HG03039 (cell line): ENCODE results near the gene ERF.

ENCODE experiments used
- ATAC-seq: cut with Tn5 transposase; IDR thresholded peaks from one replicate; pipeline ENCODE4 v1.9.1; 2021; ENCODE audit warnings: mild to moderate bottlenecking, moderate library complexity; ENCODE audit not compliant: unreplicated experiment

ERF gene

DNA sequence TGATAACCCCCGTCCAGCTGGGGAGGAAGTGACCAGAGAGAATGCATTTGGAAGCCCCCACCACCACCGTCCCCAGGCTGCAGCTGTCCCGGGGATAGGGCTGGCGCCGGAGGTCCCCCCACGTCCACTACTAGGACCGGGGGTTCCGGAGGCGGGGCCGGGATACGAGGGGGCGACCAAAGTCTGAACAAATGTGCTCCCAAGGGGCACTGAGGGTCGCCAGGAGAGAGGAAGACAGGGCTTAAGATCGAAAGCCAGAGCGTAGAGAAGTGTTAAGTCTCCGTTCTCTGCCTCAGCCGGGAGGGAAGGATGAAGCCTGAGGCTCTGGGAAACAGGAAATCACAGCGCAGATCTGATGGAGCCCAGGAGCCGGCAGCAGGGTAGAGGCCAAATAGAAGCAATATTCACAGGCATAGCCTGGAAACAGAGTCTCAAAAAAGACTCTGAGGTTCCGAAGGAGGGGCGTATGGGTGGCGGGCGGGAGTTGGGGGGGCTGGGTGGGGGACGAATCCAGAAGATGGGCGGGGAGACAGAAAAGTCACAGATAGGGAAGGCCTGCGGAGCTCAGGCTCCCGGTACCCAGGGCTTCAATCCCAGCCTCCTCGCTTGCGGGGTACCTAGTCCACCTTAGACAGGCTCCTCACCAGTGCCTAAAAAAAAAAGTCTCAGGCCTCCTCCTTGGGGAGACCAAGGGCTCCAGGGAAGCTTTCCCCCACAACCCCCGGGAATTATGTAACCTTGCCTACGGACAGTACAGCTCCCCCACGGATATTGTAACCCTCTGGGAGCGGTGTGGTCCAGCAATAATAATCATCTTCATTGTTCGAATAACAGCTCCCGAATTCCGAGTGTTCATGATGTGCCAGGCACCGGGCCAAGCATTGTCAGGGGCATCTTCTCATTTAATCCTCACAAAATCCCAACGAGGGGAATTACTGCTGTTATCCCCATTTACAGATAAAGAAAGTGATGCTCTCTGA is 1.1 kb upstream of the ERF start:
- no peak for ATAC-seq

DNA sequence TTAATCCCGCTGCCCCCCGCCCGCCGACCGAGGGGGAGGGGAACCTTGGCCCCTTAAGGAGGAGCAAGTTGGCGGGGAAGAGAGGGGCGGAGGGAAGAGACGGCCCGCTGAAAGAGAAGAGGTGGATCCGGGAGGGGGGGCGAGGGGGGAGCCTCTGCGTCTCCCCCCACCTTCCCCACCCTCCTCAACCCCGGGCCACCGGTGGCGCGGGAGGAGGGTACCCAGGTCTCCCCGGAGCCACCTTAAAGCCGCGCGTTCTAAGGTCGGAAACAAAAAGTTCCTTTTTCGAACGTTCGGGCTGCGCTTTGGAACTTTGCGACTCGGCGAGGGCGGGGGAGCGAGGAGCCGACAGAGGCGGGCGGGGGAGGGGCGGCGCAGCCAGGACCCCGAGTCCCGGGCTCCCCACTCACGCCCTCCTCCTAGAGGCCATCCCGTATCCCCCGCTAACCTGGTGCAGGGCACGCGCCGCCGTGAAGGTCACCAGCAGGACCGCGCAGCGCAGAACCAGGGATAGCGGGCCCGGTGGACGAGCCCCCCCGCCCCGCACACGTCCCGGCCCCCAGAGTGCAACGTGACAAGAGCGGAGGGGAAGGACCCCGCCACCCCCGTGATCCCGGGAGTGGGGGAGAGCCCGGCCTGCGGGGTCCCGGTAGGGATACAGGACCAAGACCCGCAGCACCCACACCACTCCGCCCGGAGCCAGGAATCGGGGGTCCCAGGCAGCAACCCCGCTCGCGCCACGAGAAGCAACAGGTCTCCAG is 659 bp downstream of the ERF start:
- peak; percentile 13 for ATAC-seq

DNA sequence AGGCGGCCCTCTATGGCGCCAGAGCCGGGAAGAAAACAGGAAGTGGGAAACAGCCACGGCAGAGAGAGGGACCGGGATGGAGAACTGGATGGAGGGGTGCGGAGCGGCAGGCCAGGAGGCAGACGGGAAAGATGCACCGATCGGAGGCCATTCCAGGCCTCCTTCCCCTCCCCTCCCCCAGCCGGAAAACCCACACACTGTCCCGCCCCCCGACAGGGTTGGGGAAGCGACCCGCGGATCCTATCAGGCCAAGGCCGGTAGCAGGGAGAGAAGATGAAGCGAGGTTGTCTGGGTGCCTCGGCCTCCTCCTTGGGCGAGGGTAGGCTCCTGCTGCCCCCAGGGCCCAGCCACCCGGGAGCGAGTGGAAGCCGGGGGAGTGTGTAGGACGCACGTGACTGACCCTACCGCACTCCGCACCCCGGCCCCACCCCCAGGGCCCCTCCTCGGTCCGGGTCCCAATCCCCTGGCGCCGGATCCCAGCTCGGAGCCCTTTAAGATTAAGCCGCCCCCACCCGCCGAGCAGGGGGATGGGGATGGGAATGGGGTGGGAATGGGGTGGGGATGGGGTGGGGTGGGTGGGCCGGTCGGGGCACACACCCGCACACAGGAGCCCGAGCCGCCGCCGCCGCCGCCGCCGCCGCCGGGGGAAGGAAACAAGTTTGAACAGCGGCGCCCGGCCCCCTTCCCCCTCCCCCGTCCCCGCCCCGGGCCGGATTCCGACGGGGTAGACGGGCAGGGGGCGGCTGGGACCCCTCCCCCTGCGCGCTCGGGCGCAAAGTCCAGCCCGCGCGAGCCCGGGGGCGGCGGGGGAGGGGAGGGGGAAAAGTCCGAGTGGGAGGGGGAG is 1.5 kb downstream of the ERF start:
- ATAC-seq, result peak; percentile 4

DNA sequence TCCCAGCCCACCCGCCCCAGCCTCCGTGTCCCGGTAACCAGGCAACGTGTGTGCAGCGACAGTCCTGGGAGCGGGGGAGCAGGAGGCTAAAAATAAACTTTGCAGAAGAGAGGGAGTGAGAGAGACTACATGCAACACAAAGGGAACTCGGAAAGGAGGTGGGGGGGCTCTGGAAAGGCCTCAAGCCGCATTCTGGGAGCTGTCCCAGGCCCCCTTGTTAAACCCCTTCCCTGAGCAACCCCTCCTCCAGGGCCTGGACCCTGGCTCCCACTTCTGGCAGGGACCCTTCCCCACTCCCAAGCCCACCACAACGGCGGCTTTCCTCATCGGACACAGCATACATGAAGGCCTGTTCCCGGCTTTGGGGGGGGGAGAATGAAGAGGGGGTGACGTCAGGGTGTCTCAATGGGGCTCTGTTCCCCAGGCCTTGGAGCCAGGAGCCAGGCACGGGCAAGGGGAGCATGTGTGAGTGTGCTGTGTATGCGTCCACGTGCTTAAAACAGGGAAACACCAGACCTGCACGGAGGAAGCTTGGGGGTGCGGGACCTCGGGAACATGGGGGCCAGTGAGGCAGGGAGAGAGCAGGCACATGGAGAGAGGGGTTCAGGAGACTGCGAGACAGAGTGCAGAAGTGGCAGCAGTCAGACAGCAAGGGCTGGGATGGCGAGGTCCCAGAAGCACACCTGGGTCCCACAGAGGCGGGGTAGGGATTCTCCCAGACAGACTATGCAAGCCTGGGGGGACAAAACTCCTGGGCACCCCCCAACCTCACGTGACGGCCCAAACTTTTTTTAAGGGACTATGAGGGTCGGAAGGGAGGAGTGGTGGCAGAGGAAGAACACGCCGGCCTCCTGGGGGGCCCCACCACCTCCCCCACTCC is 2.3 kb downstream of the ERF start:
- ATAC-seq, result no peak

DNA sequence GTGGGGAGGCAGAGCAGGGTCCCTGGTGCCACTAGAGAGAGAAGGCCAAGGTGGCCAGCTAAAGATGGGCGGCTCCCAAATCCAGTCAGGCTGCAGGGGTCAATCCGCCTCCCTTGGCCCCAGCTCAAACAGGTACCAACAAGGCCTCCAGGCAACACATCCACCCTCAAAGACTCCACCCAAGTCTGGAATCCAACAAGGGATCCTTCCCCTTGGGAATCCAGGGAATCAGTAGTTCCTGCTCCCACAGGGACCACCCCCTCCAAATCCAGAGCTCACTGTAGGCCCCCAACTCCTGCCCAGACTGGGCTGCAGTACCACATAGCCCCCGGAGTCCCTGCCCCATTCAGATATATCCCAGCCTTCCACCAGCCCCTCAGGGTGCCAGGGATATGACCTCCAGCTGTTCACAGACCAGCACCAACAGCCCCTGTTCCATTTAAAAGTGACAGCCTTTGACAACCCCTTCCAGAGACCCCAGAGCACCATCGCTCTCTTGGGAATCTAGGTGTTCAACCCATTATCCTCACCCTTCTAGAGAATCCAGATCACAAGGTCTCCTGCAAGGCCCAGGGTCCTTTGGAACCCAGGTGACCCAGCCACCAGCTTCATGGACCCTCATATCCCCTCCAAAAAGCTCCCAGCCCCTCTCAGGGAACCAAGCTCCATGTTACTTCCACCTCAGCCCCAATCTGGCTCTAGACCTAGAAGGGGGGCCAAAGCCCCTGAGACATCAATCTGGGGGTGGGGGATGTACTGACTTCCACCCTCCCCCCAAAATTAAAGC is 3.2 kb downstream of the ERF start:
- ATAC-seq, result no peak

DNA sequence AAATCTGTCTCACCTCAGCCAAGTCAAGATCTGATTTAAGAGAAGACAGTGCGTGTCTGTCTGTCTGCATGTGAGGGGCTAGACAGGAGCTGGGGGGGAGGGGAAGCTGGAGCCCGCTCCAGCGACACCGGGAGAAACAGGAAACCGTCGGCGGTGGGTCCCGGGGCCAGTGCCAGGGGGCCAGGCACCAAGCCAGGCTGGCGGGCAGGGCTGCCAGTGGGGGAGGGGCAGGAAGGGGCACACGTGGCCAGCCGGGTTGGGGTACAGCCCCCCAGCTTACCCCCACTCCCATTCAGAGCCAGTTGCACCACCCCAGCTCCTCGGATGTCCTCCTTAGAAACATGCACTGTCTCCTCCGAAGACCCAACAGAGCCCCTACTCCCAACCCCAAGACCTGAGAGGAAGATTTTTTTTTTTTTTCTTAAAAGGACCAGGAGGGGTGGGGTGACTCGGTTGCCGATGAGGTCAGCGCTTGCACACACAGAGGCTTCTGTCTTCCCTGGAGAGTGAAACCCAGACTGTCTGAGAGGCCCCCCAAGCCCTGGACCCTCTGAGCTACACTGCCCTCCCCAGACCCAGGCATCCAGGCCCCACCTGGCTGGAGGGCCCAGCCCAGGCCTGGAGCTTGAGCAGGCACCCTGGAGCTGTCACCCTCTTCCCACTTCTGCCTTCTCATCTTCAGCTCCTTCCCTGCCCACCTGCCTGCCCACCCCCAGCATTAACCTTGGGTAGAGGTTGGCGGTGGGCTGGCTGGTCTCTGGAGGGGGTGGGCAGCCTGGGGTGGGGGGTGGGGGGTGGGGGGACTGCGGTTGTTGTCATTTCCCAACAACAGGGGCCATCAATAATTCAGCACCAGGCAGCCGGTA is 4.0 kb downstream of the ERF start:
- ATAC-seq, result no peak

DNA sequence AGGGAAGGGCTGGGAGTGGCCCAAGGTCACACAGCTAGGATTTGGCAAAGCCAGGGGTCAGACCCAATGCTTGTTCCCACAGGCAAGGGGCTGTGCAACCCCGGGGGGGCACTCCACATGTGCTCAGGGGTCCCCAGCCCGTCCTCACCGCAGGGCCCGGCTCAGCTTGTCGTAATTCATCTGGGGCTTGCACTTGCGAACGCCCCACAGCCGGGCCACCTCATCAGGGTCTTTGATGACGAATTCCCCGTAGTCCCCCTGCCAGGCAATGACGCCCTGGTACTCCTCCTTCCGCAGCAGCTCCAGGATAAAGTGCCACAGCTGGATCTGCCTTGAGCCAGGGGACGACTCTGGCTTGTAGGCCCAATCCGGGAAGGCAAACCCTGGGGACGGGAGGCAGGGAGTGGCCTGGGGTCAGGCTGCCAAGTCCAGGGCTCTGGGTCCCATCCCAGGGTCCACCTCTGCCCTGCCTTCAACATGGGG is 4.7 kb downstream of the ERF start:
- ATAC-seq, result no peak

DNA sequence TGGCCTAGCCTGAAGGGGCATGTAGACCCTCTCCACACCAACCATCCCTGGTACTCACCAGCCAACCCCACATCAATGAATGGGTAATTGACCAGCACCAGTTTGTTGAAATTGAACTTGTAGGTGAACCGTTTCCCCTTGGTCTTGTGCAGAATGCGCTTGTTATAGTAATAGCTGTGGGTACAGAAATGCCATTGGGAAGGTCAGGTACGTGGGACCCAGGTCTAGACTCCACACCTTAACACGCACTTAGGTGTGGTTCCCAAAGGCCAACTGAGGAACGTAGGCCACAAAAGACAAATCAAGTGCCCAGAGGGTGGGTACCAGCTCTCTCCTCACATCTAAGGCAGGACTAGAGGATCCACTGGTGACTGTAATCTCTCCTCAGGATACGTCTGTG is 5.2 kb downstream of the ERF start:
- ATAC-seq, result no peak

DNA sequence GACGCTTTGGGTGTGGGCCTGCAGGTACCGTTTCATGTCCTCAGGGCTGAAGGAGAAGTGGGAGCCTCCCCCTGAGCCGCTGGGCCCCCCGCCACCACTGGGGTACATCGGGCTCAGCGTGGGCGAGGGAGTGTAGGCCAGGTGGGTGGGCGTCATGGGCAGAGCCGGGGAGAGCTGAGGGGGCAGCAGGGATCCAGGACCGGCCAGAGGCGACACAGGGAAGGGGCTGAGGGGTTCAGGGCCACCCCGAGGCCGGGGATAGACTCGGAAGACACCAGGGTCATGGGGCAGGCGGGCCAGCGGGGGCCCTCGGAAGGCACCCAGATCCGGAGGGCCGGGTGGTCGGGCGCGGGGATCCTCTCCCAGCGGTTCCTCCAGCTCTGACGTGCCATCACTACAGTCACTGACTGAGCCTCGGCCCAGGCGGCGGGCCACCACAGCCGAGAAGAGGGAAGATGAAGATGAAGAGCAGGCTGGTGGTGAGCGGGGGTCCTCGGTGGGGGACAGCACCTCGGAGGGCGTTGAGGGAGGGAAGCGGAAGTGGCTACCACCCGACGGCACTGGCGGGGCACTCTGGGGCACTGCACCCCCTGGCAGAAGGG is 5.7 kb downstream of the ERF start:
- no peak for ATAC-seq

DNA sequence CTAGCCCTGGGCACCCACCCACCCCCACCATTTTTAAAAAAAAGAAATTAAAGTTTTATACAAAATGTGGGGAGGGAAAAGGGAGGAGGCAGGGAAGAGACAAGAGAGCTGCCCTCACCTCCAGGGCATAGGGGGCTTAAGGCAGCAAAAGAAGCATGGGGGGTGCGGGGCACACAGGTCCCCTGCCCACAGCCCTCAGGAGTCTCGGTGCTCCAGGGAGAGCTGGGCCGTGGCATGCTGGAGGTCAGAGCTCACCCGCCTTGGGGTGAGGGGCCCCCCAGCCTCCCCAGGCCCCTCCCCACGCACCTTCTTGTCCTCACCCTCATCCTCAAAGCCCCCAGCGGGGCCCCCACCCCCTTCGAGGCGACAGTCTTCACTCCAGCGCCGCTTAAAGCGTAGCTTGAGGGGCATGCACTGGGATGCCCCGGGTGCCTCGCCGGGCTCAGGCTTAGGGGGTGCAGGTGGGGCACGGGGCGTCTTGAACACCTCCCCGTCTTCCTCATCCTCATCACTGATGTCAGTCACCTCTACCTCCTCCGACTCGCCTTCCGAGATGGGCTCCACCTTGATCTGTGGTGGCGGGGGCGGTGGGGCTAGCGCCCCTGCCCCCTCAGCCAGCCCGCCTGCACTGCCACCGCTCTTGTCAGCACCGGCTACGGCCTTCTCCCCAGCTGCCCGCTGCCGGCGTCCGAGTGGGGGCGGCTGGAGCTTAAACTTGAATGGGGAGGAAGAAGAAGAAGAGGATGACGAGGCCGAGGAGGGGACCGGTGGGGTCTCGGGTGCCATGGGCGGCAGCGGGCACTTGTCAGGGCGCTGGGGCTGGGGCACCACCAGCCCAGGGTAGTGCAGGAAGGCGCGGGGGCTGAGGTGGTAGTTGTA is 6.4 kb downstream of the ERF start:
- no peak for ATAC-seq

DNA sequence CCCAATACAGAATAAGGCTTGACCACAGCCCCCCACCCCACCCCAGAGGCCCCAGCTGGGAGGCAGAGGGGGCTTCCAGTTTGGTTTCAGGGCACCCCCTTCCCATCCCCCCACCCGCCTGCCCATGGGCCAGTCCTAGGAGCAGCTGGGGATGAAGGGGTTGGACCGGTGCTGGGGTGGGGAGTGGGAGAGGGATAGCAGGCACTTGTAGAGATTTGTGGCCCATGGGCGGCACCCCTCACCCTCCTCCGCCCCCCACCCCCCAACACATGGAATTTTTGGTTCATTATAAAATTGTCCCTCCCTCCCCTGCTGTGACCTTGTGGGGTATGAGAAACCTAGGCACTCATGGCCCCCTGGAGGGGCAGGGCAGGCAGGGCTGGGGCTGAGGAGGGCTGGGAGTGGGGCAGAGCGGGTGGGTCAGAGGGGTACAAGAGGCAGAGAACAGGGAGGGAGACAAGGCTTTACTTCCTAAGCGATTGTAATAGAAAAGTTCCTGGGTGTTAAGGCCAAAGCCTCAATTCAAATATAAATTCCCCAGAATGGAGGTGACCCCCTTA is 7.2 kb downstream of the ERF start:
- ATAC-seq, result no peak

DNA sequence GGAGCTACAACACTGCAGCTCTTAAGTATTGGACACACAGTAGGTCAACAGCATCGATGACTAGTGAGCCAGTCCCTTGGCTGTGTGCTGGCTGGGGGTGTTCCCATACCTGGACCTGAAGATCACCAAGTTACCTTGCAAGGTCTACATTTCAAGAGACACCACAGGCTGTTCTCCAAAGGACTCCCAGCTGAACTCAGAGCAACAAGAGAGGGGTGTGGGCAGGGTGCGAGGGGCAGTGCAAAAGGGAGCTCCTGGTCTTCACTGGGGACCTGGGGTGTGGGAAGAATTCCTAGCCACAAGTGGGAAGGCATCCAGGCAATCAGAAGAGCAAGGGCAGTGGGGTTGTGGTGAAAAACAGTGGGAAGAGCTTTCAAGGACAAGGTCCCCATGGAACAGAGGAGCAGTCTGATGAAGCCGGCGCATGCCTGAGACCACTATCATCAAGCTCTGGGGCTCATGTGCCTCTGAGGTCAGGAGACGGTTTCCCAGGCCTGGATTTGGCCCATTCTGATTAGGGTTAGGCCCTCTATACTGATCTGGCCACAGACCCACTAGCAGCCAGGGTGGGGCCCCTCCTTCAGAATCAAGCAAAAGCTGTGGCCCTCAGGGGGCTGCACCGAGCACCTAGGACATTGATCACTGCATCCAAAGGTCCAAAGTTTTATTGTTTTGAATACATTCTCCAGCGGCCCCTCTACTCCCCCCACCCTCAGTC is 7.8 kb downstream of the ERF start:
- ATAC-seq, result no peak

DNA sequence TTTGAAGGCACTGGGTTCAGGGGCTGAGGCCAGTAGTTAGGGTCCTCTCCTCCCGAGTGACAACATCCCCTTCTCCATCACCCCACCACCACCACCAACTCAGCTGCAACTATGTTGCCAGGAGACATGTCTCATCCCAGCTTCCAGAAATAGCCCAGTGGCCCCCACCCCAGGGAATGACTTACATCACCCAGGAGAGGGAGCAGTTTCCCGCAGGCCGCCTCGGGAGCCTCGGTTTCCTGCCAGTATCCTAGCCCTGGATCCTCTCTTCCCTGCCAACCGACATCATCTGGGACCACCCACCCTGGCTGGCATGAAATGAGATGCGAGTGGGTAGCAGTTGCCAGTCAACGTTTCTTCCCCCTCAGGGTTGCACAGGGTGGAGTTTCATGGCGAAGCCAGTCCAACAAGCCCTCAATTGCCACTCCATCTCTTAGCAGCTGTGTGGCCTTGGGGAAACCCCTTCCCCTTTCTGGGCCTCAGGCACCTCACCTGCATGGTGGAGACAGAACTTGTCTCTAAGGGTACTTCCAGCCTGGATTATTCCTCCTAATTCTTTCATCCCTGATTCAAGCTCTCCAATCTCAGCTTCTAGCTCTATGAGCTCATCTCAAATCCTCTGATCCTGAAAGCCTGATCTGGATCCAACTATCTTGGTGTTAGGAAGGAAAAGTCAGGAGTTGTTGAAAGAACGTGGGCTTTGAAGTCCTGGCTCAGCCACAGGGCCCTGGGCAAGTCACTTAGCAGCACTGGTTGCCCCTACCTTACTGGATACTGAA is 8.6 kb downstream of the ERF start:
- no peak for ATAC-seq

DNA sequence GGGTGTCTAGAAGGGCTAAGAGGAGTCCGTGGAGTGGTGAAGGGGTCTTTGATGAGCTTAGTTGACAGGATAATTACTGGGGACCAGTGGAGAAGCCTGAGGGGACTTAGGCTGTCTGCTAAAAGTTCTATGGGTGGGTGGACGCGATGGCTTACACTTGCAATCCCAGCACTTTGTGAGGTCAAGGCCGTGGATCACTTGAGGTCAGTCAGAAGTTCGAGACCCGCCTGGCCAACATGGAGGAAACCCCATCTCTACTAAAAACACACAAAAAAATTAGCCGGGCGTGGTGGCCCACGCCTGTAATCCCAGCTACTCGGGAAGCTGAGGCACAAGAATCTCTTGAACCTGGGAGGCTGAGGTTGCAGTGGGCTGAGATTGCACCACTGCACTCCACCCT is 9.7 kb downstream of the ERF start:
- no peak for ATAC-seq
